IPS DF 4.7 (cell line): ENCODE measurements around the gene AGAP1.

ENCODE experiments used
- DNase-seq: peaks from one replicate; pipeline ENCODE4 v3.0.0-alpha.2; 2013; ENCODE audit warnings: low spot score; ENCODE audit errors: extremely low read depth

Gene AGAP1

DNA sequence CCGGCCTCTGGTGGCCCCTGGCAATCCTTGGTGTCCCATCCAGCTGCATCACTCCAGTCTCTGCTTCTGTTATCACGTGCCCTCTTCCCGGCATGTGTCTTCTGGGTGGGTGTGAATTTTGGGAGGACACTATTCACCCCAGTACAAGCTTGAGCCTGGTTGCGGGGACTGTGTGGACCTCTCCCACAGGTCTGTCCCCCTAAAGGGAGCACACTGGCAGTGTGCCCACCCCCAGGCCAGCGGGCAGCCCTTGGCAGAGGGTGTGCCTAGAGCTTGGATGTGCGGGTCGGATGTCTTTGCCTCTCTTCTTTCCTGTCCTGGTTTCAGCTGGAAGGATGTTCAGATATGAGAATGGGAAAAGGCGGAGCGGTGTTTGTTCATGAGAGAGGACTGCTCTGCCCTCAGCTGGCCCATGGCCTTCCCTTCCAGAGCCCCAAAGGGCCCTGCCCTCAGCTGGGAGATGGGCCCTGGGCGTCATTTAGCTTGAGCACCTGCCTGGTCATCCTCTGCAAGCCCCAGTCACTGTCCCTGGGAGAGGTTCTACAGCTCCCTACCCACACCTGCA lies 73.2 kb downstream of the AGAP1 start:
- no peak for DNase-seq

DNA sequence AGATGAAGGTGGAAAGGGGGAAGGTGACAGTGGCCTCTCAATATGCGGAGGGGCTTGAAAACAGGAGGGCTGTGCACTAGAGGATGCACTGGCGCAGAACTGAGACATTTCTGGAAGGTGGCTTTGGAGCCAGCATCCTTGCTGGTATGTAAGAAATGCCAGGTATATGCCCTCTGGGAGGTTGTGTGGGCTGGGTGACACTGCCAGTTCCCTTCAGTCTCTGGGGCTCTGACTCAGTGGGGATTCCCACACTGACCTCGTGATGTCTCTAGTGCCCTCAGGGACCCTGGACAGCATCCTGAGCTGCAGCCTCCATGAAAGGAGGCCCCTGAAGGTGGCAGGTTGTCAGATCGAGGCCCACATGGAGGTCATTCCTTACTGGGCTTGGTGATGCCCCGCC lies 74.0 kb downstream of the AGAP1 start:
- DNase-seq, result no peak

DNA sequence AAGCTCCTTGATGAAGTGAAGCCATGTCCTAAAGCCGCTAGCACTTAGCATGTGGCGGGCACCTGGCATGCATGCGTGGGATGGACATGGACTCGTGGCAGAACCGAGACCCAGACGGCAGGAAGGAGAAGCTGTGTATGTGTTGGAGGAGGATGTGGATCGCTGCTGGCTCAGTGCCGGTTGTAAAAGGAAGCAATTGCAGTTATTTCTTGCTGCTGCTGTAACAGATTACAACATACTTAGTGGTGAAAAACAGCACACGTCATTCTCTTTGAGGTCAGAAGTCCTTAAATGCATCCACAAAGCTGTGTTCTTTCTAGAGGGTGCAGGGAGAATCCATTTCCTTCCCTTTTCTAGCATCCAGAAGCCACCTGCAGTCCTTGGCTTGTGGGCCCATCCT lies 74.6 kb downstream of the AGAP1 start:
- no peak for DNase-seq

DNA sequence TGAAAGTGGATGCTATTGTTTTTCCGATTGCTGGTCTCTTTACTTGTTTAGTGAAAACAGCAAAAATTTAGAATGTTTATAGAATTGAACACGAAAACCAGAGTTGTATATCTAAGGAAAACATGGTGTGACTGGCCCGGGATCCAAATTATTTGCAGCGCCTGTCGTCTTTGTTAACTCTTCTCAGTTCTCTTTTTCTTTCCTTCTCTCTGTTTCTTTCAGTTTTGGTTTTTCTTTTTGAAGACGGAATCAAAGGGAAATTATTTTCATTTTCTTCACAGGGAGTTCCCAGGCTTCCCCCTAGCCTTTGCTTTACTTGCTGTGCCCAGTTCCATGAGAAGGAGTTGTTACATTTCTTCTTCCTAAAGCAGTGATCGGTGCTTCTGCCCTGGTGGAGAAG lies 76.0 kb downstream of the AGAP1 start:
- DNase-seq, result no peak

DNA sequence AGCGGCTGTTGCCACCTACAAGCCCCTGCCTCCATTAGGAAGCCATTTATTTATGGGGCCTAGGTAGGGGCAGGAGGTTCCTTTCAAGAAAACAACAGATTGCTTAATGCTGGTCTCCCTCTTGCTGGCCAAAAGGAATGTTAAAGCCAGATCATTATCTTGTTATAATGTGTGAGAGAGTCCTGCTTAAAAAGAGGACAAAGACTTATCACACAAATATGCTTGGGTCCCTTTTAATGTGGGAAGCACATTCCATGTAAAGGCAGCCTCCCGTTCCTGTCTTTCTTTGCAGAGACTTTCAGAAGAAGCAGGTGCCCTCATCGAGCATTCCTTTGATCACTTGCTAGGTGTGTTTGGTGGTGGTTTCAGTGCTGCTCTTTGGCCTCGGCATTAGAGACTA lies 76.4 kb downstream of the AGAP1 start:
- no peak for DNase-seq

DNA sequence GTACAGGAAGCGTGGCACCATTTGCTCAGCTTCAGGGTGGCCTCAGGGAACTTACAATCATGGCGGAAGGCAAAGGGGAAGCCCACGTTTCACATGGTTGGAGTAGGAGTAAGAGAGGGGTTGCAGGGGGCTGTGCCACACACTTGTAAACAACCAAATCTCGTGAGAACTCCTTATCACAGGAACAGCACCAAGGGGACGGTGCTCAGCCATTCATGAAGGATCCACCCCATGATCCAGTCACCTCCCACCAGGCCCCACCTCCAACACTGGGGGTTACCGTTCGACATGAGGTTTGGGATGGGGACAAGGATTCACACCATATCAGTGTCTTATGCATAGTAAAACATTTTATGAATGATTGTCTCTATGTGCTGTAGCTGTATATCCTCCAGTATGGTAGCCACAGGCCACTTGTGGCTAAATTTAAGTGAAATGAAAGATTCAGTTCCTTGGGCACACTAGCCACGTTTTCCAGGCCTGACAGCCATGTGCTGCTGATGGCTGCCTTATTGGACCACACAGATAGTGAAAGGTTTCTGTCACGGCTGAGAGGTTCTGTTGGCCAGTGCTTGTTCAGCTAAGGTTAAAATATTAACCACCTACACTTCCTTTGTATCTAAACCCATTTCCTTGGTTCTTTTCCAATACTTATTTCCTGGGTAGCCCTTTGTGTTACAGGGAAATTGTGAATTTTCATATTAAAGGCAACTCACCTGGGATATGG lies 77.3 kb downstream of the AGAP1 start:
- no peak for DNase-seq

DNA sequence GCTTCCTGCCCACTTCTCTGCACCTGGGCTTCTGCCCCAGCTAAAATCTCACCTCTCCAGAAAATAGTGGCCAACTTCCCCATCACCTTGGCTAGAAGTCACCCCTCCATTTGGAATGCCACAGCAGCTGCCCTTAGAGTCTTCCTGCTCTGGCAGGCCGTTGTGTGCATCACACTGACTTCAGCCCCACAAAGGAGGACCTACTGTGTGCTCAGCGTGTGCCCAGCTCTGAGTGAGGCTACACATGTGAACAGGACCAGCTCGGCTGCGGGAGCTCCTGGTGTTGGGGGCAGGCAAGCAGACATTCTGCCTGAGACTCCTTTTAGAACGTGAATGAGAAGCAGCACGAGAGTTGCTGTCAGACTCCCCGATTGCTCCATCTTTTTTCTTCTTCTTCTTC lies 78.7 kb downstream of the AGAP1 start:
- no peak for DNase-seq

DNA sequence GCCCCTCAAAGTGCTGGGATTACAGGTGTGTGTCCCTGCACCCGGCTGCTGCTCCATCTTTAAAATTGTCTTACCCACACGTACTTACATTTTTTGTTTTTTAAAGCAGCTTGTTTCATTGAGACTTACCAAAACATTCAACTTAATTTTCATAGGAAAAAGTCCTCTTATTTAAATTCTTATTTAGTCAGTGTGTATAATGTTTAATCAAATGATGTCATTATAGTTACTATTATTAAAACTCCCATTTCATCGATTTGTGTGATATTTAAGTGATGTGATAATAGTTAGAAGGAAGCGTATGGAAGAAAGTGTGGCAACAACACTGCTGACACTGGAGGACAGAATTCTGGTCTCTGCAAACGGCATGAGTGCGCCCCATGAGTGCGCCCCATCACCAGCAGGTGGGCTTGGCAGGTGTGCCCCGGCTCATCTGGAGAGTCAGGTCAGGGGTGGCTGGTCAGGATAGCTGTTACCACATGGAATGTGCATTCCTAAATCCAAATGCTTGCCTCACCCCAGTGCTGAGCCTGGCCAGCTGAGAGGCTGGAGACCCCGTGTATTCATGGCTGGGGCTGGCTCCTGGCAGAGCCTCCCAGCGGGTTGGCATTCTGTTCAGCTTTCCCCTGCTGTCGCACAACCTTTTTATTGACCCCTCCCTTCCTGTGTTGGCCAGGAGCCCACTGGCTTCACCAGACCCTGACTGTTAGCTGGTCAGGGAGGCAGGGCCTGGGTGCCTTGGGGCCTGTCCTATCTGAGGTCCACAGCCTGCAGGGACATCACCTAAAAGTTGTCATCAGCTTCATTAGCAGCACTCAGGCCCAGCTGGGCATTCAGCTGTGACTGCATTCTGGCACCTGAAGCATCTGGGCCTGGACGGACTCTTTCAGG lies 79.7 kb downstream of the AGAP1 start:
- no peak for DNase-seq

DNA sequence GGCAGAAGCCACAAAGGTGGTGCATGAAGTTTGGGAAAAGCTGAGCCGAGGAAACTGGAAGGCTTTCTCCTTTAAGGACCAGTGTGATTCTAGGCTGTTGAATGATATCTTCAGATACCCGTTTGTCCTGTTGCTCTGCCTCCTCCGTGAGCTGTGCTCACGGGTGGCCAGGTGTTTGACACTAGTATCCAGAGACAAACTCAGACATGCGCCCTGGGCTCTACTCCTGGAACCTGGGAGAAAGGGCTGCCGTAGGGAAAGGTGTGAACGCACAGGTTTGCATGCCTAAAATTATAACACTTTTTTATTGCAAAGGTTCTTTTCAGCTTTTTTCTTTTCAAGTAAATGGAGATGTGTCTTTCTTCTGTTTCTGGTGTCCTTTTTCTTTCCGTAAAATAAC lies 81.6 kb downstream of the AGAP1 start:
- no peak for DNase-seq

DNA sequence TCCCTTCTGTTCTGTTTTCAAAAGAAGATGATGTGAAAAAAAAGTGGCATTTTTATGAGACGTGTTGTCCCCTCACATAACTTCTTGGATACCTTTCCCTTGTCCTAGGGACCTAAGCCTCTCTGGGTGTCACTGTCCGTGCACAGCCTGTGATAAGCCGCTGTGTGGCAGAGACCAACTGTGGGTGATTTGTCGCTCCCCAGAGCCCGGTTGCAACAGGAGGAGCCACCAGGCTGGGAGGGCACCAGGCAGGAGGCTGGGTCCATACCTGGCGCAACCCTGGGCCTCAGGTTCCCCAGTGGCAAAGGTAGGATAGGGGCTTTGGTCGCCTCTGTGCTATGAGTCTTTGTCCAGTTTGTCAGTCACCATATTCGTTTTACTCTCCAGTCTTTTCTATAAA lies 82.1 kb downstream of the AGAP1 start:
- DNase-seq, result no peak

DNA sequence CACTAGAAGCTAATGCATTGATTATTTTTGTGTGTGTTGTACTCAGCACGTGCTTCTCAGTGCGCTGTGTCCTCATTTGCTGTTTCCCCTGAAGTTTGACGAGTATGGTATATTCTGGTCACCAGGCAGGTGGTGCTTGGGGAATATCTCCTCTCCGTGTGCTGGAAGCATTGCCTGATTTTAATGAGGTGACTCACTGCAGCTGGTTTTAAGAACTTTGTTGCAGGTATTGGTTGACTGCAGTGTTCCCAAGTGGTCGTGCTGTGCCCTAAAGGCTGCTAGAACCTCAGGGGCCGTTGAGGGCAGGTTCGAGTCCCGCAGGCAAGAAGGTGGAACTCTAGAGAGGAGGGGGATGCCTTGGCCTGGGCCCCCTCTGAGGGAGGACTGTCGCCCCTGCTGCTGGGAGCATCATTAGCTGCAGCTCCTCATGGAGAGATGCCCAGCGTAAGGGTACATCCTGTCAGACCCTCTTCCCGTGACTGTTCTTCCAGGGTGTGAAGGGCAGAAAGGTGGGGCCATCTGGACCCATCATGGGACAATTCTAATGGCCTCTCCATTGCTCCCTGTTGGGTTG lies 82.6 kb downstream of the AGAP1 start:
- DNase-seq, result no peak

DNA sequence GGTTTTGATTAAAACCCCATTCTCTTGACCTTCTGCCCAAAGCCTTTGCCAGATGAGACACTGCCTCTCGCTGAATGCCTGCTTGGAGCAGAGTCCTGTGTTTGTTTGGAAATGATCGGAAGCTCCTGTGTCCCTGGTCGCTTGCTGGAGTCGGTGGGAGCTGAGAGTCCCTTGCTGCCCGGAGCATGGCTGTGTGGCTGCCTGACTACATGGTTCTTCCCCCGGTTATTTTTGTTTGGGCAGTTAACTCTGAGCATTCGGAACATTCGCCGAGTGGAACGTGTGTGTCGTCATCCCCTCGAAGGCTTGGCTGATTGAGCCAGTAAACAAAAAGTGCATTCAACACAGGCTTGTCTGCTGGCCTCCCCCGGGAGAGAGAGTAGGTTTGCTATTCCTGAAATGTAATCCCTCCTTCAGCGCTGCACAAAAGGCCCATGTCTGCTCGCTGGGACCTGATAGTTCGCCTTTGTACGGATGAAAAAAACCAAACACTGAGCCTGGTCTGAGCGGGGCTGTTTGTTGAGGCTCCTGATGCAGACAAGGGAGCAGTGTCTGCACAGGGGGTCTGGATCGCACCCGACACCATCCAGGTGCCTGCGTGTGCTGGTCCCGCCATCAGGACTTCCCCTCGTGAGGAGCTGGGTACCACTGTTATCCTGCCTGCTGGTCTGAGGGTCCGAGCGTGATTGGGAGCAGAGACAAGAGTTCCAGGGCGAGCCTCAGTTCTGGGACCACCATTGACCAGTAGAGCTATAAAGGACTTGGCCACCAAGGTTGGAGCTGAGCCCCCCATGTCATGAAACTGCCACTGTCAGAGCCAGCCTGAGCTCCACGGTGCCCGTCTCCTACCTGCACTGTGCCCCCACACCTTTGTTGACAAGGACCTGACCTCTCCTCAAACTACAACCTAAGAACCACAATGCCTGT lies 83.8 kb downstream of the AGAP1 start:
- no peak for DNase-seq

DNA sequence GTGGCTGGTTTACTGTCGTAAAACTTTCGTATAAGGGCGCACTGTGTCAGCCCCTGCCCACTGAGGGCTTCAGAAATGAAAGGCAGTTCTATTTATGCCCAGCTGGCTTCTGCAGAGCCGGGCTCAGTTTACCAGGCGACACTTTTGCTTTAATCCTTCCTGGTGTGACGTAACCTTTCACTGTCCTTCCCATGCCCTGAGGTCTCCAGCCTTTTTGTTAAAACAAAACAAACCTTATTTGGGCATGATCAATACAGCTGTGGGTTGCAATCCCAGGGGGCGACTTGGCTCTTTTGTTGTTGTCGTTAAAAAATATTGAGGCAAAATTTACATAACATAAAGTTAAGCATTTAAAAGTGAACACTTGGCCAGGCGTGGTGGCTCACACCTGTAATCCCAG lies 85.3 kb downstream of the AGAP1 start:
- no peak for DNase-seq

DNA sequence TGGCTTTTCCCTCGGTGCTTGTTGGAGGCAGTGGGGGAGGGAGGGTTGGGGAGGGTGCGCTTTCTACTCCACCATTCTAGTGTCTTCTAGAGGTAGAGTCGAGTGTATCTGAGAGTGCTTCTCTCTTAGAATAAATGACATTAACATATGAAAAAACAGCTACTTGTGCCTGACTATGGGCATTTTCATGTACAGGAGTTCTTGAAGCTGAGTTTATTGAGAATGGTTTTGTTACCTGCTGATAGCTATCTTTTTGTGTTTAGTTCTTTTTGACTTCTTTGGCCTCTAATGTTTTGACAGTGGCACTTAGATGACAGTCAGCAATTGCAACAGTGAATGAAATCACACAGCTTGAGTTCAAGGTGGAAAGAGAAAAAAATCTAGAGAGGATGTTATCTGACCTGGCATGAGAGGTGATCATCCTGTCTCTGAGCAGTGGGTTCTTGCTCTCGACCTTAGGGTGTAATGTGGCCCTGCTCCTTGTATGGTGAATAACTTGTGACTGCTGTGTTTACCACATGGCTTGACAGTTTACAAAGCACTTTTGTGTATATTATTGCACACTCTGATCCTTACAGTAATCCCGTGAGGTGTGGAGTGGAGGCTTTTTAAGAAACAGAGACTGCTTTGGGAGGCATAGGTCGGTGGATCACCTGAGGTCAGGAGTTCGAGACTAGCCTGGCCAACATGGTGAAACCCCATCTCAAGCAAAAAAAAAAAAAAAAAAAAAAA lies 86.7 kb downstream of the AGAP1 start:
- no peak for DNase-seq

DNA sequence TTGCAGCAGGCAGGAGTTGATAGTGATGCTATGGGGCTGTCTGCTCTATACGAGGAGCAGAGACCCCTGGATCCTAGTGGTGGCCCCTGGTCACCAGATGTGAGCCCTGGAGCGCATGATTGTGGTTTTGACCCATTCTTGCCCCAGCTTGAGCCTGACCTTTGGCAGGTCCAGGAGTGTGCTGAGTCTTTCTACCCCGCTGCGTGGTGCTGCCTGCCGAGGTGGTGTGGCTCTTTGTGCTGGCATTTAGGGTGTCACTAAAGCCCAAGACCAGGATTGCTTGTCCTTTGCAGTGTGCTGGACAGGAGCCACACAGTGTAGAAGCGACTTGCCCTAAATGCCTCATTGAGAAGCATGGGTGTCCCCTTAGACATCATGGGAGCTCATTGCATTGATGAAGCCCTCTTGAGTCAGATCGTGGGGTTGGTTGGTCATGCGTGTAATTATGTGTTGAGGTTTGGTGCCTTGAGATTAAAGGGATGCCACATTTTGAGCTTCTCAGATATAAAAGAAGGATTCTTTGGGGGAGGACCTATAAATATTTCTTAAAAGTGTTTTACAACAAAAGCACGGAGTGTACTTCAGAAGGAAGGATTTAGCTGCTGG lies 88.3 kb downstream of the AGAP1 start:
- no peak for DNase-seq

DNA sequence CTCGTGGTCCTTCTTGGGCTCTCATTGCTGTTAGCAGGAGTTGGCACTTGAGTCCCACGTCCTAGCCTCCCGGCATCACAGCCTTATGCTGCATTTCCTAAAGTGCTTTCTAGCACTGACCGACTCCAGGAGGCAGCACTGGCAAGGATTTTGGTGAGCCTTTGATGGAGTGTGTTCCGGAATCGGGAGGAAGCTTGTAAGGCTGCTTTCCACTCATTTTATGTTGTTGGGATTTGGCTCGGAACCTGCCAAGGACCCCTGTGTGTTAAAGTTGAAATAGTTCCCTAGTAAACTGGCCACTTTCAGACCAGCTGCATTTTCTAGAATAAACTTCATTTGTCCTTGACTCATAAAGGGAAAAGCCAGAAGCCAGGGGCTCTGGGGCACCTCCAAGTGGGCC lies 88.9 kb downstream of the AGAP1 start:
- no peak for DNase-seq

DNA sequence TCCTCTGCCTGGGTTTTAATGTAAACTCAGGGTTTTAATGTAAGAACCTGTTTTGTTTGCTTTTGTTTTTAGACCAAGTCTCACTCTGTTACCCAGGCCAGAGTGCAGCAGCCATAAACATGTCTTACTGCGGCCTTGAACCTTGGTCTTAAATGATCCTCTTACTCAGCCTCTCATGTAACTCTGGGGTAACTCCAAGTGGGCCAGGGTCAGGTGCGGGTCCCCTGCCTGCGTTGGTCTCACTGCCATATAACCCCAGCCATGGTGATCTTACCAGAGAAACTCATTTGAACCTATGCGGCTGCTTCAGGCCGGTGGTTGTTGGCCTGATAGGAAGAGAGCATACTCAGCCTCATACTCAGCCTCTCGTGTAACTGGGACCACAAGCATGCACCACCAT lies 89.3 kb downstream of the AGAP1 start:
- DNase-seq, result no peak

DNA sequence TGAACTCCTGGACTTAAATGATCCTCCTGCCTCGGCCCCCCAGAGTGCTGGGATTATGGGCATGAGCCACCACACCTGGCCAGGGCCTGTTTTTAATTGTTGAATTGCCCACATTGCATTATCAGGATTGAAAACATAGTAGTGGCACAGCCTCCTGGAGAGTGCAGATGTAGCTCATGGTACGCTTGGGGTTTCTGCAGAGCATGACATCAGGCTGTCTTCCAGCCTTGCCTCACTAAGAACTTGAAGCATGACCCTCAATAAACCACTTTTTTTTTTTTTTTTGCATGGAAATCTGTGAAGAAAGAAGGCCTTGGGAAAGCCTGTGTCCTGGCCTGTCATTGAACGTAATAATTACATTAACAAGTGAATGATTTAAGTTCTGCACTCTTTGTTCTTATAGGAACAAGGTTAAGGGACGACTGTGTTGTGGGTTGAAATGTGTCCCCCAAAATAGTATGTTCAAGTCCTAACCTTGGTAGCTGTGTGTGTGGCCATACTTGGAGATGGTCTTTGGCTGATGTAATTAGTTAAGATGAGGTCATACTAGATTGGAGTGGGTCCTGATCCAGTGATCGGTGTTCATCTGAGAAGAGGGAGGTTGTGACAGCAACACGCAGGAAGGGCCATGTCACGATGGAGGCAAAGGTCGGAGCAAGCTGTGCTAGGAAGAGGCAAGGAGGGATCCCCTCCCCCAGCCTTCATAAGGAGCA lies 90.2 kb downstream of the AGAP1 start:
- no peak for DNase-seq

DNA sequence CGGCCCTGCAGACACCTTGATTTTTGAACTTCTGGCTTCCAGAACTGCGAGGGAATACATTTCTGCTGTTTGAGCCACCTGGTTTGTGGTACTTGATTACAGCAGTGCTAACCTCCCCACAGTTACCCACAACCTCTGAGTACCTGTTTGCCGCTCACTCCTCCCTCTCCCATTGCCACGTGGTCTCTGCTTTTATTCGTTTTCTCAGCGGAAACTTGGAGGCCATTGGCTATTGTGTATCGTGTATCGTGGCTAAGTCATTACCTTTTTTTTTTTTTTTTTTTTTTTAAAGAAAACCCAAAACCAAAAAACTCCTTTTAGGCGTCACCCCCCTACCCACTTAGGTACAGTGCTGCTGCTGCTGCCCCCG lies 90.8 kb downstream of the AGAP1 start:
- no peak for DNase-seq
